ENCODE data around the gene HOXA5. TPM values are rescaled to one million over a fixed set of nuclear protein-coding genes. Genes with fewer than 3 reads are reported as not detected.

Gene HOXA5
- total RNA-seq, 1 donor from 2014 or later = 22.0 TPM

DNA sequence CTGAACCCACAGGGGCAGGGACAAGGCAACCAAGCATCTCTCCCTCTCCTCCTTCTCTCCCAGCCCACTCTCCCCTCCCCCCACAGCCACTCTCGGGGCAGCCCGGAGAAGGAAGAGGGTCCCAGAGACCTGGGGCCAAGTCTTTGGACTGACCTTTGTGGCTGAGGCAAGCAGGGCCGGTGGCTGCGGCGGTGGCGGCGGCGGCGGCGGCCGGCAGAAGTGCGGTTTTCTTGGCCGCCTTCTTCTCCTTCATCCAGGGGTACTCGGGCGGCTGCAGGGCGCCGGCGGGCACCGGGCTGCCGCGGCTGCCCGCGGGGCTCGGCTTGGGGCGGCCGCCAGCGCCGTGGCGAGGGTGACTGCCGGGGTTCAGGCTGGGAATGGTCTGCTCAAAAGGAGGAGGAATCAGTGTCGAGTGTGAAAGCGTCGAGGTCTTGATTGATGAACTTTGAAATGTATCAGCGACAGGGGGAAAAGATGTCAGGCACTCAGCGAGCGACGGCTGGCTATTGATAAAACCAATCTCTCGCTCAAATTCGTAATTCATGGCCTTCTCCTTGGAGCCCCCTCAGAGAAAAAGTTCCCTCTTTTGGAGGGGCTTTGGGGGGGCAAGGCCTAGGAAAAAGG is 41.4 kb downstream of the HOXA5 start:
- Histone ChIP-seq H3K4me1 (peaks cover 4 to 28% of the 10 kb centered on the region in 2 donors), H3K27me3 (no peaks in the 10 kb centered on the region), H3K9me3 (no peaks in the 10 kb centered on the region), H3K36me3 (no peaks in the 10 kb centered on the region), H3K4me3 (peak overlapping the region; percentile 68 to 79), H3K27ac (peak overlapping the region; percentile 89 to 97)
- DNase-seq (ENCODE audit: low spot score in 2 of 2) = no peak
- intact Hi-C loops (cut with DNase I) = loop anchor here (5.0 kb wide), 1 partner anchor 1350 kb away; no protein-coding TSS in a partner anchor
- TF ChIP-seq, protein P1, sequence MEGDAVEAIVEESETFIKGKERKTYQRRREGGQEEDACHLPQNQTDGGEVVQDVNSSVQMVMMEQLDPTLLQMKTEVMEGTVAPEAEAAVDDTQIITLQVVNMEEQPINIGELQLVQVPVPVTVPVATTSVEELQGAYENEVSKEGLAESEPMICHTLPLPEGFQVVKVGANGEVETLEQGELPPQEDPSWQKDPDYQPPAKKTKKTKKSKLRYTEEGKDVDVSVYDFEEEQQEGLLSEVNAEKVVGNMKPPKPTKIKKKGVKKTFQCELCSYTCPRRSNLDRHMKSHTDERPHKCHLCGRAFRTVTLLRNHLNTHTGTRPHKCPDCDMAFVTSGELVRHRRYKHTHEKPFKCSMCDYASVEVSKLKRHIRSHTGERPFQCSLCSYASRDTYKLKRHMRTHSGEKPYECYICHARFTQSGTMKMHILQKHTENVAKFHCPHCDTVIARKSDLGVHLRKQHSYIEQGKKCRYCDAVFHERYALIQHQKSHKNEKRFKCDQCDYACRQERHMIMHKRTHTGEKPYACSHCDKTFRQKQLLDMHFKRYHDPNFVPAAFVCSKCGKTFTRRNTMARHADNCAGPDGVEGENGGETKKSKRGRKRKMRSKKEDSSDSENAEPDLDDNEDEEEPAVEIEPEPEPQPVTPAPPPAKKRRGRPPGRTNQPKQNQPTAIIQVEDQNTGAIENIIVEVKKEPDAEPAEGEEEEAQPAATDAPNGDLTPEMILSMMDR (IDR thresholded peaks at IDR 0.05) = no peak

DNA sequence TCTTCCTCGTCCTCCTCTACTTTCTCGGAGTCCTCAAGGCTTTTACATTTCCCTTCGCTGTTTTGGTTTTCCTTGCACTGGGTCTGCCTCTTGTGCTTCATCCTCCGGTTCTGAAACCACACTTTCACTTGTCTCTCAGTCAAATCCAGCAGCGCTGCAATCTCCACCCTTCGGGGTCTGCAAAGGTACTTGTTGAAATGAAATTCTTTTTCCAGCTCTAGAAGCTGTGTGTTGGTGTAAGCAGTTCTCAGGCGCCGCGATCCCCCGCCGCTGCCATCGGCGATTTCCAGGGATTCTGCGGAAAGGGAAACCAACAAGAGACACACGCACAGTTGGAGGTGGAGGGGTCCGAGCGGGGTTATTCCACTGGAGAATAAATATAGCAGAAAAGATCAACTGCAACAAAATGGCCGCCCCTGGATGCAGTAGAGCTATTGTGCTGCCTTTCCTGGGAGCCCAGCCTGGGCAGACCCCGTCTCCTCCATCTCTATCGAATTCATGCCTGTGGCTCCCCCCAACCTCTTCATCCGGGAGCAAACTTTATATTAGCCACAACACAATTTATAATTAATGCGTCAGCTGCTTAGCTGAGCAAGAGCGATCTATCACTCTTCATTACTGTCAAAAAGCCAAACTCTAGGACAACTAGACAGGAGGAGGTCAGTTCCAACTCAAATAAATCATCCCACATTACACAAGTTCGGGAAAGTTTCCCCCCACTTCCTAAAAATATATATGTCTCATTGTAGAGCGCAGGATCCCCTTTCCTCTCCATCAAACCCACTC is 42.1 kb downstream of the HOXA5 start:
- Histone ChIP-seq H3K27me3 (no peaks in the 10 kb centered on the region), H3K27ac (peak overlapping the region; percentile 89 to 97), H3K9me3 (no peaks in the 10 kb centered on the region), H3K4me3 (peak overlapping the region; percentile 68 to 79), H3K4me1 (peaks cover 4 to 25% of the 10 kb centered on the region in 2 donors), H3K36me3 (no peaks in the 10 kb centered on the region)
- TF ChIP-seq, protein P1 (IDR thresholded peaks at IDR 0.05) = no peak
- intact Hi-C loops (cut with DNase I) = loop anchor here (5.0 kb wide), 1 partner anchor 1349 kb away; no protein-coding TSS in a partner anchor
- no peak for DNase-seq (ENCODE audit: low spot score in 2 of 2)

DNA sequence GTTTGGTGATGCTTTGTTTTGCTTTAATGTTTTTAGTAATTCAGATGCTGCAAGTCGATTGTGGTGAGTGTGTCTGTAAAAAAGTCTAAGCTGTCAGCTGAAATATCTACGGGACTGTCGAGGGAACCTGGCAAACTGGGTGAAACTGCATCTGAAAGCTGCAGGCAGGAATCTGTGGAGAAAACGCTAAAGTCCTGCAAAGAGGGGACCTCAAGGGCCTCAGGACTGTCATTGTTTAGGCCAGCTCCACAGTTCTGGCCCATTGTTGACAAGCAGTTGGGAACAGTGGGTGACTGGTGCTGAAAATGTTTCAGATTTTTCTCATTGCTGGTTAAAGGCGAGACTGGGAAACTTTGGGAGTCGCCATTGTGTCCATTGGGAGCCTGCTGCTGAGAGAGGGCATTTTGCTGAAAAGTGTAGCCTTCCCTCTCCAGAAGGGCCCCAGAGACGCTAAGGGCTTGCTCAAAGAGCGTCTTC is 42.7 kb downstream of the HOXA5 start:
- H3K9me3 ChIP-seq = no peaks in the 10 kb centered on the region
- peak overlapping the region; percentile 89 to 97 for H3K27ac ChIP-seq
- H3K4me3 ChIP-seq = peak overlapping the region; percentile 68 to 79
- TF ChIP-seq, protein P1 (IDR thresholded peaks at IDR 0.05) = no peak
- no peak for DNase-seq (ENCODE audit: low spot score in 2 of 2)
- H3K4me1 ChIP-seq = peaks cover 0 to 23% of the 10 kb centered on the region in 2 donors
- H3K27me3 ChIP-seq = no peaks in the 10 kb centered on the region
- intact Hi-C loops (cut with DNase I) = loop anchor here (5.0 kb wide), 1 partner anchor 1348 kb away; no protein-coding TSS in a partner anchor
- H3K36me3 ChIP-seq = no peaks in the 10 kb centered on the region

DNA sequence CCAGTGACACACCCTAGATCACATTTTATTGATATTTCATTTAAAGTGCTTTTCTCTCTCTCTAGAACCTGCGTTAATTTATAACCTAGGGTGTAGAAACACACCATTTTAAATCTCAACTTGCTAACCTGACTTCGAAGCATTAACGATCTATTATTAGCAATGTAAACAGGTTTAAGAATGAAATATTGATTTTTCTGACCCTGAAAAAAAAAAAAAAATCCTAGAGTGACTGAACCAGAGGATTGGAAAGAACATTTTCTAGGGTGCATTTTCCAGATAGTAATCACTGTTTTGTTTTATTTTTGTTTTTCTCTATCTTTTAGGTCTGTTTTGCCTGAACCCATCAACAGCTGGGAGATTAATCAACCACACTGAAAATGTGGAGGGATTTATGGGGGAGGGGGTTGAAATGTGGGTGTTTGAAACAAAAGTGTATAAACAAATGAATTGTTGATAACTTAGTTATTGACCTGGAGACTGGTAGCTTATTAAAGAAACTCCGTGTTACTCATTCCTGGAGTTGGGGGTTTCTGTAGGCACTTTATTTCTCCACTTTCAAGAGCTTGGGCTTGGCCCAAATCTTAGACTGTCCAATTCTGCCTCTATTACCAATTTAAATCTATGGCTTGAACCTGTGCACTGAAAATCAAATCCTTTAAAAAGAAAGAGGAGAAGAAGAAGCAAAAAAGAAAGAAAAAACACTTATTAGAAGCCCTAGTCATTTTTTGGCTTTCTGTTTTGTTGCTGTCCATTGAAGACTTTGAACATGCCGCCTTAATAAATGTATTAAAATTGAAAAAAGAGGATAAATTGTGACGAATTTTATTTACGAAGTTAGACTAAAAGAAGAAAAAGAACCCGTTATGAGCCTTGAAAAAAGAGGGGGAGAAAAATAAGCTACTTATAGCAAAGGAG is 43.8 kb downstream of the HOXA5 start:
- no peaks in the 10 kb centered on the region for H3K36me3 ChIP-seq
- no peak for DNase-seq (ENCODE audit: low spot score in 2 of 2)
- no peaks in the 10 kb centered on the region for H3K9me3 ChIP-seq
- peak overlapping the region; percentile 79 to 82 for H3K4me3 ChIP-seq
- no peaks in the 10 kb centered on the region for H3K27me3 ChIP-seq
- peak overlapping the region; percentile 89 to 97 for H3K27ac ChIP-seq
- intact Hi-C loops (cut with DNase I) = loop anchor here (5.0 kb wide), 2 partner anchors 67 to 1347 kb away; no protein-coding TSS in a partner anchor
- TF ChIP-seq, protein P1 (IDR thresholded peaks at IDR 0.05) = no peak
- peaks cover 0 to 18% of the 10 kb centered on the region in 2 donors for H3K4me1 ChIP-seq

Measured in ascending aorta (tissue), 2 donors.